HG03196 (cell line): ENCODE results near the gene MET.

Experiments used
- ATAC-seq: cut with Tn5 transposase; IDR thresholded peaks from one replicate; pipeline ENCODE4 v1.9.1; 2021; ENCODE audit not compliant: unreplicated experiment

Gene MET

DNA sequence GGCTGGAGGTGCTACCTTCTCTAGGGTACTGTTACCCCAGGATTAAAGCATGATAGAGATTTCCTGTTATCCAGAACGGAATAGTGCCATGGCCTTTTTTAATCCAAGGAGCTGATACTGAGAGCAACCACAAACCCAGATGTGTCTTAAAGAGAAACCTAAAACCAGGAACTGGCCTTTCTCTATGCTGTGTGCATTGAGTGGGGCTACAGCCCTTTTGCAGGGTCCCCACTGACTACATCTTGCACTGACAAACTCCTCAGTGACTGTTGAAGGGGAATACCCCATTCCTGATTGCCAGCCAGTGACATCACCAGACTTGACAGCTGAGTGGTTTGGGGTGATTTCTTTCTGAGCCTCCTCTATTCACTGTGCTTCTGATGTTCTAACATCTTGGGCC lies 108.5 kb downstream of the MET start:
- ATAC-seq: no peak

DNA sequence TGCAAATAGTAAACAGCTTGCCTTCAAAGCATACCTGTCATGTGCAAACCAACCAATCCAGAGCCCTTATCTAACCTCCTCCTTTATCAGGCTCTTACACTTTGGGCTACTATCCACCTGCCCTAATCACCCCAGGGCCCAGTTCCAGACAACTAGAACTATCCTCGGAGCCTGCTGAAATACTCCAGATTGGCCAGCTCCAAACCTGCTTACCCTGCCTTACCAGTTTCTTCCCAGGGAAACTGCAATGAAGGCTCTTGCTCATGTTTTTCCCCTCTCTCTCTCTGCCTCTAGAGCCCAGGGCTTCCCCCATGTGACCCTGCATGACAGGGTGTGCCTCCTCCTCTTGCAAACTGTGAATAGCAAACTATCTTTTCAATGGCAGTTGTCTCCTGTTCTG lies 109.0 kb downstream of the MET start:
- no peak for ATAC-seq

DNA sequence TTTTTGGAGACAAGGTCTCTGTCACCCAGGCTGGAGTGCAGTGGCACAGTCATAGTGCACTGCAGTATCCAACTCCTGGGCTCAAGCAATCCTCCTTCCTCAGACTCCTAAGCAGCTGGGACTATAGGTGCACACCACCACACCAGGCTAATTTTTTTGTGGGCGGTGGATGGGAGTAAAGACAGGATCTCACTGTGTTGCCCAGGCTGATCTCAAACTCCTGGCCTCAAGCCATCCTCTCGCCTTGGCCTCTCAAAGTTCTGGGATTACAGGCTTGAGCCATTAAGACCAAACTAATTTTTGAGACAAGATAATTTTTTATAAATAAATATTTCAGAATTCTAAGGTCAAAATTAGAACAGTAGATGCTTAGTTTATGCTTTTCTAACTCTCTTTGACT lies 109.6 kb downstream of the MET start:
- no peak for ATAC-seq

DNA sequence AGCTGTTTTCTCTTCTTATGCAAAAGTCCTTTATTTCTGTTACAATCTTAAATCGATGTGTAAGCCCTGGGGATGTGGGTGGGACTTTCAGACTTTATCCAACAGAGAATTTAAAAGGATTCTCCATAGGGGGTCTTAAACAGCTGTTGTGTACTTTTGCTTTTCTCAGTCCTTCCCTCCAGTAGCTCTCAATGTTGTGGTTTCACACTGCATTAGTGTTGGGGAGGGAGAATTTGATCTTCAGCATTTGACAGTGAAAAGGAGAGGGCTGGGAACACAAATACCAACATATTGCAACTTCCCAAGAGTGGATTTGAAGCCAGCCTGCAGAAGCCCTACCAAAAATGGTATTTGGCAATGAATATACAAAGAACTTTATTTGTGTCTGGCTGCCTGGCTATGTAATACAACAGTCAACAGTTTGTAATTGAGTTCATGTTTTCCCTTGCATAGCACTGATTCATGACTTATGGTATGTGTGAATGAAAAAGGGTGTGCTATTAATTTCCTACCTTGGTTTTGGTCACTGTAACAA lies 110.2 kb downstream of the MET start:
- no peak for ATAC-seq

DNA sequence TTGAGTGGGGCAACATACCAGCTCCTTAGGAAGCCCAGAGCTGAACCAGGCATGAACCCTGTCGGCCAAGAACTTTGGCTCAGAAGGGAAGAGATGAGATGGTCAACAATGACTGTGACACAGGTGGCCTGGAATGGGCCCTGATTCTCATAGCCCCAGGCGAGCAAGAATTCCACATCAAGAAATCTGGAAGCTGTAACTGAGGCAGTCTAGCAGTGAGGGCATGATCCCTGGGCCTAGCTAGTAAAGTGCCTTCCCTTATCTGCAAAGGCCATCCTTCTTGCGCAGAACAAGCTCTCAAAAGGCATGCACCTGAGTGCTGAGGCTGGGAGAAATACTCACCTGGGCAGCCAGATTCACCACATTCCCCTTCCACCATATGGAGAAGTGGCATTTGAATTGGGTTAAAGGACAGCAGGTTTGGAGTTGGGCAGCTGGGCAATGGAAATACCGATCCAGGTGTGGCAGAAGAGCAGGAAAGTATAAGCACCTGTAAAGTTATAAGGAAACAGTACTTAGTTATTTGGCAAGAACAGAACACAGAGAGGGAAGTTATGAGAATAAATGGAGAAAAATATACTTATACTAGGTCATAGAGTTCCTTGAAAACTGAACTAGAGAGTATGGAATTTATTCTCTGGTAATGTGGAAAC lies 111.8 kb downstream of the MET start:
- ATAC-seq: no peak

DNA sequence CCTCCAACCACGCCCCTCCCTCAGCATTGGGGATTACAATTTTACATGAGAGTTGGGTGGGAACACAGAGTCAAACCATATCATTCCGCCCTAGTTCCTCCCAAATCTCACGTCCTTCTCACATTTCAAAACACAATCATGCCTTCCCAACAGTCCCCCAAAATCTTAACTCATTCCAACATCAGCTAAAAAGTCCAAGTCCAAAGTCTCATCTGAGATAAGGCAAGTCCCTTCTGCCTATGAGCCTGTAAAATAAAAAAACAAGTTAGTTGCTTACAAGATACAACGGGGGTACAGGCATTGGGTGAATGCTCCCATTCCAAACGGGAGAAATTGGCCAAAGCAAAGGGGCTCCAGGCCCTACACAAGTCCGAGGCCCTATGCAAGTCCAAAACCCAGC lies 112.7 kb downstream of the MET start:
- no peak for ATAC-seq

DNA sequence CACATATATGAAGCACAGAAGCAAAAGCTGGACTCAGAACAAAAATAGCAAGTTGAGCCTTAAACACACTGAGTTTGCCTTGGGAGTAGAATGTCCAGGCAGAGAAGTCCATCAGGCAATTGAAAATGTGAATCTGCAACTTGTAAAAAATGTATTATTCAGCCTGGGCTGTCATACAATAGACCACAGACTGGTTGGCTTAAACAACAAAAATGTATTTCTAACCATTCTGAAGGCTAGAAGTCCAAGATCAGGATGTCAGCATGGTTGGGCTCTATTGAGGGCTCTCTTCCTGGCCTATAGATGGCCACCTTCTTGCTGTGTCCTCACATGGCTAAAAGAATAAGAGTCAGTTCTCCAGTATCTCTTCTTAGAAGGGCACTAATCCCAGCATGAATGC lies 113.8 kb downstream of the MET start:
- ATAC-seq: no peak

DNA sequence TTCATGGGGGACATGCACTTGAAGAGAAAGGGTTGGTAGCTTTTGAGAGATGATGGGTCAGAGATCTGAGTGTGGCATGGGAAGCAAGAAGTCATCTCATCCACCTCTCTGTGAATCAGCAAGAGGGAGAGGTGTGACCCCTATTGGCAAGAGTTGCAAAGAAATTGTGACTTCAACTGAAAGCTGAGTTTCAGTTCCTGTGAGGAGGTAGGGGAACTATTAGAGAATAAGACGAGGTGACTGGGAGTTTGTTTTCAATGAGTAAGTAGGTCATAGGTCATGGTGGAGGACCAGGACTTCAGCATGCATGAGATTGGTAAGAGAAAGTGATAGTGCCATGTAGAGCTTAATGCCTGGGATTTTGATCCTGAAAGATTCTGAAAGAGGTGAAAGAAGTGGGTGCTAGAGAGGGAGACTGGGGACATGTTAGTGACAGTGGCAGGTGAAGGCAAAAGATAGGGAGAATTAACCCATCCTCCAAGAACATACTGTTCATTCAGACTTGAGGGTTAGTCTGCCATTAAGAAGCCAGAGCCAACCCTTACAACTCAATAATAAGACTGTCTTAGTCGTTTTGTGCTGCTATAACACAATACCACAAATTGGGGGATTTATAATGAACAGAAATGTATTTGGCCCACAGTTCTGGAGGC lies 114.9 kb downstream of the MET start:
- peak; percentile 99 for ATAC-seq

DNA sequence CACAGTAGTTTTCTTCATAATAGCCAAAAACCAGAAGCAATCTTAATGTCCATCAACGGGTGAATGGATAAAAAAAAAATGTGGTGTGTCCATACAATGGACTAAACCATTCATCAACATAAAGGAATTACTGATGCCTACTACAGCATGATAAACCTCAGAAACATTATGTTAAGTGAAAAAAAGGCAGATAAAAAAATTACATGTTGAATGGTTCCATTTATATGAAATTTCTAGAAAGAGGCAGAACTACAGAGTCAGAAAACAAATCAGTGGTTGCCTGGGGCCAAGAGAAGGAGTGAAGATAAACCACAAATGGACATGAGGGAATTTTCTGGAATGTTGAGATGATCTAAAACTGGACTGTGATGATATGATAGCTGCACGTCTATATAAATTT lies 115.9 kb downstream of the MET start:
- no peak for ATAC-seq

DNA sequence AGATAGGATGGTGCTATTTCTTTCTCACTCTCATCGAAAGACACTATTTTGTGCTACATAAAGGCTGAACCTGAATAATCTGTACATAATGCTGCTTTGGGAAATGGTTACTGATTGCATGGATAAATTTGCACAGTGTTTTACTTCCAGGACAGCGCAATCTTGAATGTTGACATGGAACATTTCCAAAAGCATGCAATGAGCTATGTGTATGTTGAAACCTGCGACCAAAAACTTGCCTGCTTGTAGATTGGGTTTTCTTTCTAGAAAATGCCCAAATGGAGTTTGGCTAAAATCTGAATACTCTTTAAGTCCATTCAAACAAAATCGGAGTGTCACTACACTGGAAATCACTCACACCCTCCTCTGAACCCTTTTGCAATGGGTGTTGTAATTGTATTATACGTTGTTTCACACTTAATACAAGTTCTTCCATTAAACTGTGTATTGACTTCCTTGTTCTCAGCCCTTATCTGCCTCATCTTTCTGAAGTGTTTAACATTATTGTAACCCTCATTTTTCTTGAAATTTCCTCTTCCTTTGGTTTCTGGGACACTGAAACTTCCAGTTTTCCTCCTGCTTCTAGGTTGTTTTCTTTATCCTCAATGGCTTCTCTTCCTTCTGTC lies 116.7 kb downstream of the MET start:
- no peak for ATAC-seq

DNA sequence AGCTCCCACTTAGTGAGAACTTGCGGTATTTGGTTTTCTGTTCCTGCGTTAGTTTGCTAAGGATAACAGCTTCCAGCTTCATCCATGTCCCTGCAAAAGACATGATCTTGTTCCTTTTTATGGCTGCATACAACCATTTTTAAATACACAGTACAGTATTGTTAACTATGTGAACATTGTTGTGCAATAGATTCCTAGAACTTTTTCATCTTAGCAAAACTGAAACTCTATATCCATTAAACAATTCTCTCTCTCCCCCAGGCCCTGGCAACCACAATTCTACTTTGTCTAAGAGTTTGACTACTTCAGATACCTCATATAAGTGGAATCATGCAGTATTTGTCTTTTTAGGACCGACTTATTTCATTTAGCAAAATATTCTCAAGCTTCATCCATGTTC lies 118.0 kb downstream of the MET start:
- no peak for ATAC-seq

DNA sequence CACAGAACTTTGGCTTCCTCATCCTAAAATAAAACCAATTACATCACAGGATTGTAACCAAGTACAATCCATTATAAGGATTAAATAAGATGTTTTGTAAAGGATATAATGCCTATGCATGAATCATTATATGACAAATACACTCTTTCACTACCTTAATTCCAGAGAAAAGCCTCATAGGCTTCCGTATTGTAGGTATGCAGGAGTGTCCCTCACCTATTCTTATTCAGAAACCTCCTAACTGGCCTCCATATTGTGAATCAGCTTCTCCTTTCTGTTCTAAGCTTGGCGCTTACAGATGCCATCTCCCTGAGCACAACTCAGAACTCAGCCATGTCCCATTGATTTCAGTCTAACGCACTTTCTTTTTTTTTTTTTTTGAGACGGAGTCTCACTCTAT lies 120.8 kb downstream of the MET start:
- ATAC-seq: no peak

DNA sequence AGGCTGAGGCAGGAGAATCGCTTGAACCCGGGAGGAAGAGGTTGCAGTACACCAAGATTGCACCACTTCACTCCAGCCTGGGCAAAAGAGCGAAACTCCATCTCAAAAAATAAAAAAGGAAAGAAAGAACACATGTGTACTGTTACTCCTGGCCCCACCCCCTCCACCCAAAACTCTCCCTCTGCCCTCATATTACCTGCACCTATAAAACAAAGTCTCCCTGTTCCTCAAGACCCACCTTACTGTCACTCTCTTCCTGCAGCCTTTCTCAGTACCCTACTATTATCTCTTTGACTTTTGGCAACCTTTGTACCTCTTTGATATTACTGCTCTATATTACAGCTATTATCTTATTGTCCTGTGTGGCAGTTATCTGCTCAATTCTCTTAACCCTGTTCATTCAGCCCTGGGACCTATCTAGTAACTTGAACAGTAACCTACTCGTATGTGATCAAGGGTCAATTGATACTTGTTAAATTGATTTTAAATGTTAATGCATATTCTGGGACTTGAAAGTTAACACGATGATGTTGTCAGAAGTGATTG lies 121.9 kb downstream of the MET start:
- ATAC-seq: no peak

DNA sequence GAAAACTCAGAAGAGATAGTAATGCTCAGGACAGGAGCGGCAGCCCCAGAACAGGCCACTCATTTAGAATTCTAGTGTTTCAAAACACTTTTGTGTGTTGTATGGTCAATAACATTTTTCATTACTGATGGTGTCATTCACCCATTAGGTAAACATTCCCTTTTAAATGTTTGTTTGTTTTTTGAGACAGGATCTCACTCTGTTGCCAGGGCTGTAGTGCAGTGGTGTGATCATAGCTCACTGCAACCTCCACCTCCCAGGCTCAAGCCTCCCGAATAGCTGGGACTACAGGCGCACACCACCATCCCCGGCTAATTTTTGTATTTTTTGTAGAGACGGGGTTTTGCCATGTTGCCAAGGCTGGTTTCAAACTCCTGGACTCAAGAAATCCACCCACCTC lies 124.5 kb downstream of the MET start:
- no peak for ATAC-seq

DNA sequence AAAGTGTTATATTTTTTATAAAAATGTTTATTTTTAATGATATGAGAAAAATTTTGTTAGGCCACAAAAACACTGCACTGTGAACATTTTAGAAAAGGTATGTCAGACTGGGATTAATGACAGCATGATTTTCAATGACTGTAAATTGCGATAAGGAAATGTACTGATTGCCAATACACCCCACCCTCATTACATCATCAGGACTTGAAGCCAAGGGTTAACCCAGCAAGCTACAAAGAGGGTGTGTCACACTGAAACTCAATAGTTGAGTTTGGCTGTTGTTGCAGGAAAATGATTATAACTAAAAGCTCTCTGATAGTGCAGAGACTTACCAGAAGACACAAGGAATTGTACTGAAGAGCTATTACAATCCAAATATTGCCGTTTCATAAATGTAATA lies 125.6 kb downstream of the MET start:
- no peak for ATAC-seq

DNA sequence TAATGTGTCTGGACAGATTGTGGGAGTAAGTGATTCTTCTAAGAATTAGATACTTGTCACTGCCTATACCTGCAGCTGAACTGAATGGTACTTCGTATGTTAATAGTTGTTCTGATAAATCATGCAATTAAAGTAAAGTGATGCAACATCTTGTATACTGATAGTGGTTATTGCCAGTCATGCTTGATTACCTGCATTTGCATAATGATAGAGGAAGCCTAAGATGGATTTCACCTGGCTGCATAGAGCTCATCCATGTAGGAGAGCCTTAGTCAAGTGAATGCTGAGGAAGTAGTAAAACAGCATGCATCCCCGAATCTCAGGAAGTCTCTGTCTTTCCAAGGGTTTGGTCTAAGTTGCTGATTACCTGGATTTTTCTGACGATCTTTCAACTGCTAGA lies 126.2 kb downstream of the MET start:
- ATAC-seq: no peak

DNA sequence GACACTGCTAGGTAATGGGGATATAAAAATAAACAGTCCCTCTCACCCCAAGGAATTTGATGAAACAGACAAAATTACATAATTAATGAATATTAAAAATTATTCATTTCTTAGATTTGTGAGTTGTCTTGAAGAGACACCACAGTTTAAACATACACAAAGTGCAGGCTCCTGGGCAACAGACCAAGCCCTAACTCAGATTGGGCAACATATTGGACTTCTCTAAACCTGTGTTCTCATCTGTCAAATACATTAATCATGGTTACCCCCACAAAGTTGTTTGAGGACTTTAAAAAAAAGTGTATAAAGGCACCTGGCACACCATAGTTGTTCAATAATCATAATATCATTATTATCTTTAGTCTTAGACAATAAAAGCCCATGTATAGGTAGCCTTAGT lies 127.9 kb downstream of the MET start:
- no peak for ATAC-seq

DNA sequence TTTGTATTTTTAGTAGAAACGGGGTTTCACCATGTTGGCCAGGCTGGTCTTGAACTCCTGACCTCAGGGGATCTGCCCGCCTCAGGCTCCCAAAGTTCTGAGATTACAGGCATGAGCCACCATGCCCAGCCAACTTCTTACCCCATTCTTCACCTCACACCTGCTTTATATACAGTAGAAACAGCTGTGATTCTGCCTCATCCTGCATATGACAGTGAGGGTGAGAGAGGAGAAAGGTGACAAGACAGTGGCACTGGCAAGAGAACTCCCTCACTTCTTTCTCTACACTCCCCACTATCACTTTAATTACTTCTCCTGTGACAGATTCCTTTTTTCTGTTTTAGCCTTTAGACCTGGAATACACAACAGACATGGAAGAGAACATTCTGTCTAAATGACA lies 128.6 kb downstream of the MET start:
- no peak for ATAC-seq

DNA sequence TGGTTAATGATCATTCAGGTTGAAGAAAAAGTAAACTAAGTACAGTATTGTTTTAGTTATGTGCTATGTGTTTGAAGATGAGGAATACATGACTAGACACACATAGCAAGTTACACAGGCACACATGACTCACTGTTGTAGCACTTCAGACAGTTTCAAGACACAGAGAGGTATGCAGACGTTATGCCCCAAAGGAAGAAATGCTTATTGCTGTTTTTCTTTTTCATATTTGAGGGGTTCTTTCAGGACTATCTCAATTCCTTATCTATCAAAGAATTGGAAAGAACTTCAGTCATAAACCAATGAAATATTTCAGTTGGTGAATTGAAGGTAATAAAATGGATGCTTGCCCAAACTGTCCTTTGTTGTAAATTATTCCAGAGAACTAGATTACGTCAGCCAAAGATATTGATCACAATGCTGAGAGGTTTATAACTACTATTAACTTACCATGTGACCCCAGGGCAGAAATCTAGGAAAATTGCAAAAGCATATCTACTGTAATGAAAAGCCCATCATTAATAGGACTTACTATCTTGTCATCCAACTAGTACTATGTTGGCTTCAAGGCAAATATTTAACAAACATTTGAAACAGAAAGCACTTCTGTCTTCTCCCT lies 129.2 kb downstream of the MET start:
- ATAC-seq: no peak

DNA sequence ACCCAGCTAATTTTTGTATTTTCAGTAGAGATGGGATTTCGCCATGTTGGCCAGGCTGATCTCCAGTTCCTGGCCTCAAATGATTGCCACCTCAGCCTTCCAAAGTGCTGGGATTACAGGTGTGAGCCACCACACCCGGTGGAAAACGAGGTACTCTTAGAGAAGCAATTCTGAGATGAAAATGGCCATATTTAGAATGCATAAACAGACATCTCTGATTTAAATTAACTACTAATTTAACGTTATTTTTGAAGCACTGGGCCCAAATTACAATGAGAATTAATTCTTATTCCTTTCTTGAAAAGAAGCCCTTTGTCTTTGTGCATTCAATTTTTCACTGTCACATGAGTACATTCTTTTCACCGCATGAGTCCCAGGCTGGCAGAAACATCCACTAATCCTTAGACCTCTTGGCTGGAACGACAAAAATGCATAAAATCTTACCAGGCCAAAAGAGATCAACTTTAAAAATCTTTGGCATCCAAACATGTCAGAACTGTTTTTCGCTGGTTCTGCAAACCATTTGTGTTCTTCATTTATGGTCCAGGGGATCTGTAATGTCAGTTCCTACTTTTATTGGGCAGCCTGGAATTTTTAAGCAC lies 130.2 kb downstream of the MET start:
- no peak for ATAC-seq

DNA sequence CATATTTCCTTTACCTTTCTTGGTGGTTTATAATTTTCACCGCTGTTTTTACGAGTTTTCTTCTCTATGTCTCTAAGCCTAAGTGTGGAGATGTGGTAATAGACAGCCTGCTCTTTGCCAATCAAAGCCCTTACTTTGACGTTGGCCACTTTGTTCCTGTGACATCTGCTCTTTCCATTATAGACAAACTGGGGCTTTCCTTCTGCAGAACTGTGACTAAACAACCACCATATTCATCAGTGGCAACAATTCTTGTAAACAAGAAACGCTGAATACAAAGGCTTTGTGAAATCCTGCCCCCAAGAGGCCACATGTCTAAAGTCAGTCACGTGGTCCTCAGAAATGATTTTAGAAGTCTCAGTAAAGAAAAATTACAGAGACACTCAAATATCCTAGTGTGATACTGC lies 130.8 kb downstream of the MET start:
- peak; percentile 71 for ATAC-seq
